ENCODE data around the gene TGFB3.

Gene TGFB3

DNA sequence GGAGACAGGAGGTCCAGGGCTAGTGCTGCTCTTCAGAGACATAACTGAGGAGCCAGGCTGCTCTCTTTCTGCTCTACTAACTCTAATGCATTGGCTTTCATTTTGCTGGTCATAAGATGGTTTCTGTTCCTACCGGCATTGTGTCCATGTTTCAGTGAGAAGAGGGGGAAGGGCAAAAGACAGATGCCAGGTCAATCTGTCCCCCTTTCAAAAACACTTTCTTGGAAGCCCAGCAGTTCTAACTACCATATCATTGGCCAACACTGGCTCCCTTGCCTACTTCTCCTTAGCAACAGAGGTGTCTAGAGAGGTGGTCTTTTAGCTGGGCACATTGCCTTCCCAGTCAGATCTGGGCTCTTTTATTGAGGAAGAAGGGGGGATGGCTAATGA lies 63.9 kb downstream of the TGFB3 start:
- Histone ChIP-seq H3K4me1 (ENCODE audit: low read length) (no peaks in the 10 kb centered on the region), H3K79me2 (ENCODE audit: low read length) (no peaks in the 10 kb centered on the region), H3F3A (ENCODE audit: insufficient read depth, low read length) (no peaks in the 10 kb centered on the region), H2AFZ (ENCODE audit: low read length) (no peak overlapping the region), H3K9me2 (replicated peaks; ENCODE audit: insufficient read depth, low read length) (no peaks in the 10 kb centered on the region), H3K4me3 (ENCODE audit: low read length) (no peak overlapping the region), H3K27me3 (replicated peaks; ENCODE audit: insufficient read depth, low read length) (no peaks in the 10 kb centered on the region), H3K4me2 (ENCODE audit: low read depth, low read length) (no peak overlapping the region), H3K9me3 (replicated peaks; ENCODE audit: insufficient read depth, low read length) (no peaks in the 10 kb centered on the region), H3K9ac (ENCODE audit: low read length) (no peak overlapping the region), H4K20me1 (ENCODE audit: insufficient read depth, low read length) (no peaks in the 10 kb centered on the region), H3K36me3 (replicated peaks; ENCODE audit: insufficient read depth, low read length) (no peaks in the 10 kb centered on the region), H3K27ac (ENCODE audit: low read length) (no peak overlapping the region)
- DNase-seq = no peak
- TF ChIP-seq, protein P1, sequence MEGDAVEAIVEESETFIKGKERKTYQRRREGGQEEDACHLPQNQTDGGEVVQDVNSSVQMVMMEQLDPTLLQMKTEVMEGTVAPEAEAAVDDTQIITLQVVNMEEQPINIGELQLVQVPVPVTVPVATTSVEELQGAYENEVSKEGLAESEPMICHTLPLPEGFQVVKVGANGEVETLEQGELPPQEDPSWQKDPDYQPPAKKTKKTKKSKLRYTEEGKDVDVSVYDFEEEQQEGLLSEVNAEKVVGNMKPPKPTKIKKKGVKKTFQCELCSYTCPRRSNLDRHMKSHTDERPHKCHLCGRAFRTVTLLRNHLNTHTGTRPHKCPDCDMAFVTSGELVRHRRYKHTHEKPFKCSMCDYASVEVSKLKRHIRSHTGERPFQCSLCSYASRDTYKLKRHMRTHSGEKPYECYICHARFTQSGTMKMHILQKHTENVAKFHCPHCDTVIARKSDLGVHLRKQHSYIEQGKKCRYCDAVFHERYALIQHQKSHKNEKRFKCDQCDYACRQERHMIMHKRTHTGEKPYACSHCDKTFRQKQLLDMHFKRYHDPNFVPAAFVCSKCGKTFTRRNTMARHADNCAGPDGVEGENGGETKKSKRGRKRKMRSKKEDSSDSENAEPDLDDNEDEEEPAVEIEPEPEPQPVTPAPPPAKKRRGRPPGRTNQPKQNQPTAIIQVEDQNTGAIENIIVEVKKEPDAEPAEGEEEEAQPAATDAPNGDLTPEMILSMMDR (IDR thresholded peaks at IDR 0.05; ENCODE audit: low read length) = no peak
- no peak for TF ChIP-seq EZH2 (optimal IDR thresholded peaks at IDR 0.05; ENCODE audit: low read depth, low read length)
- no peak for TF ChIP-seq EZH2phosphoT487 (IDR thresholded peaks at IDR 0.05; ENCODE audit: low read length)

DNA sequence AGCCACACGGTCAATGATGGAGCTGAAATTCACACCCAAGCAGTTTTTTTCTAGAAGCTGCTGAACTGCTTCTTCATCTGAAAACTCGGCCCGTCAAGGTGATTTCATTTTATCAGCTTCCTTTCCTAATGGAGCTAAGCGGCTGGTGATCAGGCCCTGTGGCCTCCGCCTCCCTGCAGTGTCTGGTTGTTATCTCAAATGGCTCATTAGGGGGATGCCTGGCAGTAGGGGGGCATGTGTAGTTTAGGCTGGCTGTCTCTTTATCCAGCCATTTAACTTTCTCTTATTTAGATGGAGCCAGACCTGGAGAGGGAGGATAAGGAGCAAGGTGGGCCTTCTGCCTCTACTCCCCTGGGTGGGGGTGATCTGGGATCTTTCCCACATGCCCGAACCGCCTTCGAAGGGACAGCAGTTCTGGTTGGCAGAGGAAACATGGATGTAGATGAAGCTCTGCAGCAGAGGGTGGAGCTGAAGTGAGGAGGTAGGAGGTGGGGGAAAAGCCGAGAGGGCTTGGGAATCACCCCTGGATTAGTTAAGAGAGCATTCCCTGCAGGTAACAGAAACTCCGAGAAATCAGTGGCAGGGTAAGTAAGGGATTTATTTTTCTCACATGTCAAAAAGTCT lies 64.4 kb downstream of the TGFB3 start:
- Histone ChIP-seq H3K36me3 (replicated peaks; ENCODE audit: insufficient read depth, low read length) (no peaks in the 10 kb centered on the region), H3K9me3 (replicated peaks; ENCODE audit: insufficient read depth, low read length) (no peaks in the 10 kb centered on the region), H3K9me2 (replicated peaks; ENCODE audit: insufficient read depth, low read length) (no peaks in the 10 kb centered on the region), H3F3A (ENCODE audit: insufficient read depth, low read length) (no peaks in the 10 kb centered on the region), H3K4me2 (ENCODE audit: low read depth, low read length) (no peak overlapping the region), H3K4me3 (ENCODE audit: low read length) (no peak overlapping the region), H2AFZ (ENCODE audit: low read length) (no peak overlapping the region), H3K27ac (ENCODE audit: low read length) (no peak overlapping the region), H3K9ac (ENCODE audit: low read length) (no peak overlapping the region), H4K20me1 (ENCODE audit: insufficient read depth, low read length) (no peaks in the 10 kb centered on the region), H3K79me2 (ENCODE audit: low read length) (no peaks in the 10 kb centered on the region), H3K27me3 (replicated peaks; ENCODE audit: insufficient read depth, low read length) (no peaks in the 10 kb centered on the region), H3K4me1 (ENCODE audit: low read length) (no peaks in the 10 kb centered on the region)
- no peak for DNase-seq
- TF ChIP-seq, protein P1 (IDR thresholded peaks at IDR 0.05; ENCODE audit: low read length) = no peak
- TF ChIP-seq EZH2phosphoT487 (IDR thresholded peaks at IDR 0.05; ENCODE audit: low read length) (no peak), EZH2 (optimal IDR thresholded peaks at IDR 0.05; ENCODE audit: low read depth, low read length) (no peak)

- TF ChIP-seq EZH2phosphoT487 (IDR thresholded peaks at IDR 0.05; ENCODE audit: low read length) = no peak
- TF ChIP-seq EZH2 (optimal IDR thresholded peaks at IDR 0.05; ENCODE audit: low read depth, low read length) = no peak
- TF ChIP-seq, protein P1 (IDR thresholded peaks at IDR 0.05; ENCODE audit: low read length) = no peak
- Histone ChIP-seq H3K27ac (ENCODE audit: low read length) (no peak overlapping the region), H3K4me1 (ENCODE audit: low read length) (no peaks in the 10 kb centered on the region), H3F3A (ENCODE audit: insufficient read depth, low read length) (no peaks in the 10 kb centered on the region), H3K36me3 (replicated peaks; ENCODE audit: insufficient read depth, low read length) (no peaks in the 10 kb centered on the region), H3K9me3 (replicated peaks; ENCODE audit: insufficient read depth, low read length) (no peaks in the 10 kb centered on the region), H3K9me2 (replicated peaks; ENCODE audit: insufficient read depth, low read length) (no peaks in the 10 kb centered on the region), H3K9ac (ENCODE audit: low read length) (no peak overlapping the region), H3K4me3 (ENCODE audit: low read length) (no peak overlapping the region), H3K79me2 (ENCODE audit: low read length) (no peaks in the 10 kb centered on the region), H4K20me1 (ENCODE audit: insufficient read depth, low read length) (no peaks in the 10 kb centered on the region), H3K27me3 (replicated peaks; ENCODE audit: insufficient read depth, low read length) (no peaks in the 10 kb centered on the region), H2AFZ (ENCODE audit: low read length) (no peak overlapping the region), H3K4me2 (ENCODE audit: low read depth, low read length) (no peak overlapping the region)
- DNase-seq = no peak
Measured at GRCh38 chr14:75915045-75915444, 66.8 kb downstream of the TGFB3 start.
